GM18951 (cell line): Measurements from ENCODE around the gene PRR12.

Experiments used
- POLR2A ChIP-seq: IDR thresholded peaks from 4 replicates; pipeline ENCODE4 v1.6.1; 2011; ENCODE audit warnings: mild to moderate bottlenecking; ENCODE audit not compliant: insufficient read length, insufficient read depth; ENCODE audit errors: extremely low read depth
- in situ Hi-C: fragments of 300-500 bp; cut with MboI; formaldehyde crosslinking; loops from one replicate; pipeline ENCODE4 v1.12.0; 2022; ENCODE audit warnings: low sequenced_read_pairs, mixed read lengths, inconsistent platforms; ENCODE audit not compliant: unreplicated experiment

The PRR12 gene

GRCh38 chr19:49666120-49666444 lies 75.1 kb downstream of the PRR12 start:
- no peak for TF ChIP-seq POLR2A
- in situ Hi-C loops = no loop called here

- TF ChIP-seq POLR2A = no peak
- in situ Hi-C loops = no loop called here
Observed at GRCh38 chr19:49667473-49667872, 76.5 kb downstream of the PRR12 start.

DNA sequence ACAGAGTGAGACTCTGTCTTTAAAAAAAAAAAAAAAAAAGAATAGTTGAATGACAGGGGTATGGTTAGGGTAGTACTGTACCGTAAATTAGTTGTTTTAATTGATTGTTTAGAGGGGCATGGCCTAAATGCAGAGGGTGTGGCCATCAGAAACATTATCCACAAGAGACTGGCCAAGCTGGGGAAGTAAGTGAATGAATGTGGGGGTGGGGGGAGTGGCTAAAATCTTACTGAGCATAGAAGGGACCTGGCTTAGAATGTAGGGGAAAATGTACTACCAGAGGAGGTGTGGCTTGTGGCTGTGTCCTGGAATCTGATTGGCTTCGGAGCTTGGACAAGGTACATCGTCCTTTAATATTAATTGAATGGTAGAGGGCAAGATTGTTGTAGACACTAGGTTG lies 78.5 kb downstream of the PRR12 start:
- in situ Hi-C loops = no loop called here
- TF ChIP-seq POLR2A = no peak

- TF ChIP-seq POLR2A = no peak
- in situ Hi-C loops = no loop called here
Observed at GRCh38 chr19:49672131-49672919, 81.3 kb downstream of the PRR12 start.
